ENCODE results near the gene ASB8.
A peak's percentile ranks its signal among the peaks of the same experiment; 100 is the strongest.

ASB8 gene

GRCh38 chr12:48184549-48184922, 27.2 kb upstream of the ASB8 start:
- DNase-seq: no peak
- in situ Hi-C loops (cut with HindIII; ENCODE audit: low pct_ligation_motif_present, low pct_unique_long_range_greater_than_20kb, low sequenced_read_pairs): no loop called here

- no peak for DNase-seq
- in situ Hi-C loops (cut with HindIII; ENCODE audit: low pct_ligation_motif_present, low pct_unique_long_range_greater_than_20kb, low sequenced_read_pairs): no loop called here
Measured at GRCh38 chr12:48183876-48184548, 26.7 kb upstream of the ASB8 start.

- DNase-seq: peak; percentile 80
- in situ Hi-C loops (cut with HindIII; ENCODE audit: low pct_ligation_motif_present, low pct_unique_long_range_greater_than_20kb, low sequenced_read_pairs): no loop called here
Measured at GRCh38 chr12:48183091-48183875, 26.0 kb upstream of the ASB8 start, which contains the start of gene CCDC184. CCDC184 (plus strand) TSS chr12:48183644; CDS start chr12:48184123, 479 bp downstream.

GRCh38 chr12:48182631-48183030, 25.3 kb upstream of the ASB8 start:
- in situ Hi-C loops (cut with HindIII; ENCODE audit: low pct_ligation_motif_present, low pct_unique_long_range_greater_than_20kb, low sequenced_read_pairs): no loop called here
- no peak for DNase-seq

GRCh38 chr12:48180857-48181495, 23.7 kb upstream of the ASB8 start:
- in situ Hi-C loops (cut with HindIII; ENCODE audit: low pct_ligation_motif_present, low pct_unique_long_range_greater_than_20kb, low sequenced_read_pairs): no loop called here

GRCh38 chr12:48180424-48180823, 23.1 kb upstream of the ASB8 start:
- DNase-seq: no peak
- in situ Hi-C loops (cut with HindIII; ENCODE audit: low pct_ligation_motif_present, low pct_unique_long_range_greater_than_20kb, low sequenced_read_pairs): no loop called here

More at GRCh38 chr12:48180857-48181495, 23.7 kb upstream of the ASB8 start:
- no peak for DNase-seq

- in situ Hi-C loops (cut with HindIII; ENCODE audit: low pct_ligation_motif_present, low pct_unique_long_range_greater_than_20kb, low sequenced_read_pairs): no loop called here
- DNase-seq: no peak
Measured at GRCh38 chr12:48179466-48179865, 22.2 kb upstream of the ASB8 start.

- DNase-seq: no peak
- in situ Hi-C loops (cut with HindIII; ENCODE audit: low pct_ligation_motif_present, low pct_unique_long_range_greater_than_20kb, low sequenced_read_pairs): no loop called here
Measured at GRCh38 chr12:48177982-48178381, 20.7 kb upstream of the ASB8 start.

GRCh38 chr12:48176417-48176751, 19.1 kb upstream of the ASB8 start:
- DNase-seq: no peak
- in situ Hi-C loops (cut with HindIII; ENCODE audit: low pct_ligation_motif_present, low pct_unique_long_range_greater_than_20kb, low sequenced_read_pairs): no loop called here

- in situ Hi-C loops (cut with HindIII; ENCODE audit: low pct_ligation_motif_present, low pct_unique_long_range_greater_than_20kb, low sequenced_read_pairs): no loop called here
Measured at GRCh38 chr12:48175613-48176416, 18.5 kb upstream of the ASB8 start.

GRCh38 chr12:48169011-48169410, 11.7 kb upstream of the ASB8 start:
- DNase-seq: no peak
- in situ Hi-C loops (cut with HindIII; ENCODE audit: low pct_ligation_motif_present, low pct_unique_long_range_greater_than_20kb, low sequenced_read_pairs): no loop called here

More at GRCh38 chr12:48175613-48176416, 18.5 kb upstream of the ASB8 start:
- DNase-seq: no peak

- in situ Hi-C loops (cut with HindIII; ENCODE audit: low pct_ligation_motif_present, low pct_unique_long_range_greater_than_20kb, low sequenced_read_pairs): no loop called here
- DNase-seq: peak; percentile 70
Measured at GRCh38 chr12:48165089-48165981, 8.0 kb upstream of the ASB8 start.

- no peak for DNase-seq
- in situ Hi-C loops (cut with HindIII; ENCODE audit: low pct_ligation_motif_present, low pct_unique_long_range_greater_than_20kb, low sequenced_read_pairs): no loop called here
Measured at GRCh38 chr12:48164451-48164850, 7.1 kb upstream of the ASB8 start.

- in situ Hi-C loops (cut with HindIII; ENCODE audit: low pct_ligation_motif_present, low pct_unique_long_range_greater_than_20kb, low sequenced_read_pairs): no loop called here
- DNase-seq: no peak
Measured at GRCh38 chr12:48163150-48163747, 5.9 kb upstream of the ASB8 start.

- in situ Hi-C loops (cut with HindIII; ENCODE audit: low pct_ligation_motif_present, low pct_unique_long_range_greater_than_20kb, low sequenced_read_pairs): no loop called here
- no peak for DNase-seq
Measured at GRCh38 chr12:48160807-48161206, 3.5 kb upstream of the ASB8 start.

- in situ Hi-C loops (cut with HindIII; ENCODE audit: low pct_ligation_motif_present, low pct_unique_long_range_greater_than_20kb, low sequenced_read_pairs): no loop called here
- DNase-seq: no peak
Measured at GRCh38 chr12:48160046-48160445, 2.7 kb upstream of the ASB8 start.

- no peak for DNase-seq
- in situ Hi-C loops (cut with HindIII; ENCODE audit: low pct_ligation_motif_present, low pct_unique_long_range_greater_than_20kb, low sequenced_read_pairs): no loop called here
Measured at GRCh38 chr12:48157889-48158370, 615 bp upstream of the ASB8 start.

GRCh38 chr12:48156652-48157017, 680 bp downstream of the ASB8 start:
- in situ Hi-C loops (cut with HindIII; ENCODE audit: low pct_ligation_motif_present, low pct_unique_long_range_greater_than_20kb, low sequenced_read_pairs): no loop called here
- no peak for DNase-seq
